Spleen (tissue), 7 donors: ENCODE data around the gene GIT1.

Experiments used
- POLR2A ChIP-seq, 3 donors: fragments of 450-650 bp; IDR thresholded peaks; one replicate each; pipeline ENCODE4 v1.5.1; 2017; ENCODE audit warnings: antibody characterized with exemption in 3 of 3, mild to moderate bottlenecking in 1 of 3
- POLR2AphosphoS5 ChIP-seq, 3 donors: sonication (generic); formaldehyde crosslinking; IDR thresholded peaks; one replicate each; pipeline ENCODE4 v1.5.1; 2017; ENCODE audit warnings: antibody characterized with exemption in 3 of 3
- TF ChIP-seq, protein P1 (sequence below), 11 experiments: fragments of 200-600 bp in 7 of 11; fragments of 450-650 bp in 4 of 11; sonication (generic) in 4 of 11; IDR thresholded peaks in 8 of 11; conservative IDR thresholded peaks in 3 of 11; 1 replicate in 7 of 11; 2 replicates in 4 of 11; pipeline versions ENCODE4 v1.4.0 to v1.8.0; 2016 to 2021; ENCODE audit warnings: antibody characterized with exemption in 11 of 11, inconsistent platforms in 4 of 11, mild to moderate bottlenecking in 1 of 11
- donor health status: DM: no; HTN: no; CAD: no; lungs with moderate emphysema.
- donor health status: DM: no; HTN: no; CAD: no.
- donor health status: DM: no; HTN: no; CAD: no.

DNA sequence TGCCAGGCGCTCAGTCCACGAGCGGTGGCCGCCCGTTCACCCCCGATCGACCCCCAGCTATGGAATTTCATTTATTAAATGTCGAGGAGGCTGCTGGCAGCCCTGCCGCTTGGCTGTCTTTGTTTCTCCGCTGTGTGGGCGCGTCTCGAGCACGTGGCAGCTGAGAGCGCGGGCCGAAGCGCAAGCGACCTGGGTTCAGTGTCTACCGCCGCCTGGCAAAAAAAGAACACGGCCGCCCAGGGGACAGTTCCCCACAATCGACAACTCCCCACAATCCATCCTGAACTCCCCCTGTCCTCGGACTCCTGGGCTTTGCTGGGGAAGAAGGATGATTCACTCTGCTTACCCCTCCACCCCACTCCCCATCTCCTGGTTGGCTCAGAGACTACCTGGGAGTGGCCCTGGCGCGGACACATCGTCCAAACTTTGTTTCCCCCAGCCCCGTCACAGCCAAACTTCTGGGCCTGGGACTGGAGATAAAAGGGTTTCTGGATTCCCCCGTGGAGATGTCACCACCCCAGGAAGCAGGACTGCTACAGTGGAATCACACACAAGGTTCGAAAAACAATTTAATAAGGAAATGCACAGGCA is 1.8 kb upstream of the GIT1 start:
- TF ChIP-seq, protein P1, sequence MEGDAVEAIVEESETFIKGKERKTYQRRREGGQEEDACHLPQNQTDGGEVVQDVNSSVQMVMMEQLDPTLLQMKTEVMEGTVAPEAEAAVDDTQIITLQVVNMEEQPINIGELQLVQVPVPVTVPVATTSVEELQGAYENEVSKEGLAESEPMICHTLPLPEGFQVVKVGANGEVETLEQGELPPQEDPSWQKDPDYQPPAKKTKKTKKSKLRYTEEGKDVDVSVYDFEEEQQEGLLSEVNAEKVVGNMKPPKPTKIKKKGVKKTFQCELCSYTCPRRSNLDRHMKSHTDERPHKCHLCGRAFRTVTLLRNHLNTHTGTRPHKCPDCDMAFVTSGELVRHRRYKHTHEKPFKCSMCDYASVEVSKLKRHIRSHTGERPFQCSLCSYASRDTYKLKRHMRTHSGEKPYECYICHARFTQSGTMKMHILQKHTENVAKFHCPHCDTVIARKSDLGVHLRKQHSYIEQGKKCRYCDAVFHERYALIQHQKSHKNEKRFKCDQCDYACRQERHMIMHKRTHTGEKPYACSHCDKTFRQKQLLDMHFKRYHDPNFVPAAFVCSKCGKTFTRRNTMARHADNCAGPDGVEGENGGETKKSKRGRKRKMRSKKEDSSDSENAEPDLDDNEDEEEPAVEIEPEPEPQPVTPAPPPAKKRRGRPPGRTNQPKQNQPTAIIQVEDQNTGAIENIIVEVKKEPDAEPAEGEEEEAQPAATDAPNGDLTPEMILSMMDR (IDR thresholded peaks at IDR 0.05 in 8 of 11, conservative IDR thresholded peaks at IDR 0.05 in 3 of 11) = no peak
- TF ChIP-seq POLR2A (IDR thresholded peaks at IDR 0.05) (no peak), POLR2AphosphoS5 (IDR thresholded peaks at IDR 0.05) (no peak)
